HG02678 (cell line): Measurements from ENCODE around the gene FKBP15.
"Not testable (repeated sequence)": the region's sequence is repeated elsewhere in the genome, so short reads cannot be mapped to it uniquely, and the experiment has no call there.

Experiments used
- ATAC-seq: cut with Tn5 transposase; IDR thresholded peaks from one replicate; pipeline ENCODE4 v1.9.1; 2021; ENCODE audit warnings: mild to moderate bottlenecking, moderate library complexity; ENCODE audit not compliant: unreplicated experiment

The FKBP15 gene

DNA sequence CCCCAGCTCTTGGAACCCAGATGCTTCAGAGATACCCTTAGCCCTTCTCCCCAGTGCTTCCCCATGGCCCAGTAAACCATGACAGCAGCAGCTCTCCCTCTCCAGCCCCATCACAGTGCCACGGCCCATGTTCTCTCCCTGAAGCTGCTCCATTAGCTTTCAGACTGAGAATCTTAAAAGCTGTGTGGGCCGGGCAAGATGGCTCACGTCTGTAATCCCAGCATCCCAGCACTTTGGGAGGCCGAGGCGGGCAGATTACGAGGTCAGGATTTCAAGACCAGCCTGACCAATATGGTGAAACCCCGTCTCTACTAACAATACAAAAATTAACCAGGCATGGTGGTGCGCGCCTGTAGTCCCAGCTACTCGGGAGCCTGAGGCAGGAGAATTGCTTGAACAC is 71.5 kb downstream of the FKBP15 start:
- ATAC-seq, result not testable (repeated sequence)

- ATAC-seq, result no peak
Observed at GRCh38 chr9:113148781-113149510, 72.1 kb downstream of the FKBP15 start.

DNA sequence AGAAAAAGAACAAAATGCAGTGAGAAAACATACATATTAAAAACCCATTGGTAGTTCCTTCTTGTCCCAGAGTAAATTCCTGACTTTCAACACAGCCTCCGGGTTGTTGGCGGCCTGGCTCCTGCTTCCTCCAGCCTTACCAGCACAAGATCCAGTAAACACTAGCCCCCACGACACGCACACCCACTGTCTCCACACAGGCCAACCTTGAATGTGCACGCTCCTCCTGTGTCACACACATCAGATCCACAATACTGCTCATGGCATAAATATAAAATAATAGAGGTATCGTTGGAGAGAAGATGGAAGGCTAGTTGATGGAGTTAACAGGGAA is 72.7 kb downstream of the FKBP15 start:
- no peak for ATAC-seq

DNA sequence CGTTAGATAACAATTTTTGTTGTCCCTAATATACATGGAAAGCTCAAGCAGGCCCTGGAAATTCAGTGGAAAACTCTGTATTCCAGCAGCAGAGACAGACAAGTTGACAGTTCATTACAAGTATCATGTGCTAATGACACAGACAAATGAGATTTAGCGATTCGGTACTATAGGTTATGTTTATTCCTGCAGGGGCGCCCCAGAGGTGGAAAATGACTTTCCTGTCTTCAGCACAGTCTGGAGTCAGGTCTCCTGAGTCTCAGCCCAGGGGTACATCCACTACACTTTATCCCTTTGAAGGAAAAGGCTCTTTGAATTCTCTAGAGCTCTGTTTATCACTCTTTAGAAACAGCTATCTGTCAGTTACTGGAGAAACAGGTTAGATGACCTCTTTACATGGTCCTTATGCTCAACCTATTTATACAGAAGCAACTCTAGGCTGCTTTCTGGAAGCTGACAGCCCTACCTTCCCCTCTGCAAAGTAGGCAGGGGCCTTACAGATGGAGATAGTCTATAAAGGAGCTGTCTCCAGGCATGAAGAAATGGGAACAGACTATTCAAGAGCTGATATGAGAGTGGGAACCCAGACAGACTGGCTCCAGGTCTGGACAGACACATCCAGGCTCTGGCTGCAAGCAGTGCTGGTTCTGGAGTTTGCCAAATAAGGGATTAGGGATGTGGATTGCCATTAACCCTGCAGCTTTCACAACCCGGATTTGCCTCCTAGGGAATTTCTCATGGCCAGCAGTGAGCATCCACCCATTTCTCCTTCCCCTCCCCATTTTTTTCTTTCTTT is 77.4 kb downstream of the FKBP15 start:
- ATAC-seq, result no peak

GRCh38 chr9:113140896-113141295 is 80.2 kb downstream of the FKBP15 start:
- not testable (repeated sequence) for ATAC-seq

DNA sequence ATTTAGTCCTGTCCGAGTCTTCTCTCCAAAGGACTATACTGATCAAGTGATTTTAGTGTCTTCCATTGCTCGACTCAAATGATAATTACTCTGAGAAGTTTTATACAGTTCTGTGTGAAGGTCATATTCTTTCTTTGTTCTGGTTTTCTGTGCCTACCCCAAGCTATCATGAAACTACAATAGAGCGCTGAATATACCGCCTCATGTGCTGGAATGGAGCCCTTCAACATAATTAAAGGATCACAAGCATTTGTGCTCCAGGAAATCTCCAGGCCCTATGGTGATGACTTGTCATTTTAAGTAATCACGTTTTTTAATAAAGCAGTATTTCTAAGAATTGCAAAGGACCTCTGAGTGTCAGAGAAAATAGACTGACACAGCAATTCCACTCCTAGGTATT is 81.1 kb downstream of the FKBP15 start:
- no peak for ATAC-seq

- no peak for ATAC-seq
Observed at GRCh38 chr9:113139225-113139829, 81.8 kb downstream of the FKBP15 start.

GRCh38 chr9:113138760-113139159 is 82.3 kb downstream of the FKBP15 start:
- ATAC-seq, result no peak

GRCh38 chr9:113137196-113138168 is 83.6 kb downstream of the FKBP15 start:
- ATAC-seq, result no peak

DNA sequence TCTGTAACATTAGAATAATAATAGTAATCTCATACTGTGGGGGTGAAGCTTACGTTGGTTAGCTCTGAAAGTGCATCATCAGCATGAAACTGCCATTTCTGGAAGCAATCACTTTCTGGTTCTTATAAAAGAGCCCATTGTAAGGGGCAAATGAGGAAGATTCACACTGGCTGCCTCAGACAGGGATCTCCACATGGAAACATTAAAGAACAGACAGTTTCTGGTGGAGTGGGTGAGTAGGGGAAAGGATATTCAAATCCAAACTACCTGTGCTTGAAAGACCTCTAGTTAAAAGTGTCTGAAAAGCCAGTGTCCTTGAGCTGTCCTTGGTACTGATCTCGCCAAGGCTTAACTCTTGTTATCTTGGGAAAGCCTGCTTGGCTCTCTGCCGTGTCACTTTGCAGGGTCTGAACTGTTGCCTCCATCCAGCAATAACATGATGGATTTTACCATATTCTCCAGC is 89.4 kb downstream of the FKBP15 start:
- no peak for ATAC-seq

DNA sequence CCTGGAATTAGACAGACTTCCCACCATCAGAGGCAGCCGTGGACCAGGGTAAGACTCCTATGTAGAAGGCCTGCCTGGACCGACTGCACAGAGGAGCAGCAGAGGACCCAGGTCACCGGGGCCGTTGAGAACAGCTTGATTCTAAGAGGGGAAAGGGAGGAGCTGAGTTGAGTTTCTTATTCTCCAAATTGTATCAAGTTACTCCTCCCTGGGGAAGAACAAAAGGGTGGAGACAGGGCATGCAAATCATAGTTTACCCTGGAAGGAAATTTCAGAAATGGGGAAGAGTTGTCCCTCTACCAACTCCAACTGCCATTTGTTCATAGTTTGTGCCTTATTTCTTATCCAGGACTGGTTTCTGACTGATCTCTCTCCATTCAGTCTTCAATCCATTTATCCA is 91.2 kb downstream of the FKBP15 start:
- no peak for ATAC-seq

DNA sequence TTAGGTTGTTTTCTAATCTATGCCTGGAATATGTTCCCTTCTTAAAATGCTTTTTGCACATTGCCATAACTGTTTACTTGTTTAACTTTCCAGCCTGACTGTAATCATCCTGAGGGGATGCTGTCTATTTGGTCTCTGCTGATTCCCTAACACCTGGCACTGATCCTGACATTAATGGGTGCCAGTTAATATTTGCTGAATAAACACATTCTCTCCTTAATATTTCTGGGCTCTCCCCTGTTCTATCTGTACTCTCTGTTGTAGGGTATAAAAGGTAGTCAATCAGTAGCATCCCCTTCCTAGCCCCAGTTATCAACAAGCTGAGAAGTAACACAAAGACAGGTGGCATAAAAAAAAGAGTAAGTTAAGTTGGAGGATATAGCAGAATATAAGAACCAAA is 91.6 kb downstream of the FKBP15 start:
- ATAC-seq, result no peak

DNA sequence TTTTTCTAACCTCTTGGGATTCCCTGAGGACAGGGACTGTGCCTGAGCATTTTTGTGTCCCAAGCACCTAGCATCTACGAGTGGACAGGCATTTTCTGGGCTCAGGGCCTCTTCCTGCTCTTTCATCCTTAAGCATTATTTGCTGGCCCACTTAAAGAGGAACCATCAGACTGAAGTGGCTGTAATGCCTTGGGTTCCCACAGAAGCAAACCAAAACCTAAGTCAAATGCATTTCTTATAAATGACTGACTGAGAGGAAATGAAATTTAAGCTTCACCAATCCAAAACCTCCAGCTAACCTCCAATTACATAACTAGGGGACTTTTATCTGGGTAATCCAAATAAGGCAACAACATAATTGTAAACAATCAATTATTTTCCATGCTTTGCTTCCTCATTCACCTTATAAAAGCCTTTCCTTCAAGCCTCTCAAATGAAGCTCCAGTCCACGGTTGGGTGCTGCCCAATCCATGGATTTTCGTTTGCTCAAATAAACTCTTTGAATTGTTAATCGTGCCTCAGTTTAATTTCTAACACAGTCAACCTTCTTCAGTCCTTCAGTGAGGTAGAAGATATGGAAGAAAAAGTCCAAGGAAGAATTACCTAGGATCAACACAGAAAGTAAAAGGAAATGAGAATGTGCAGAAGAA is 95.6 kb downstream of the FKBP15 start:
- ATAC-seq, result no peak

GRCh38 chr9:113118829-113119228 is 102.2 kb downstream of the FKBP15 start:
- ATAC-seq, result not testable (repeated sequence)
